K562 (cell line): ENCODE data around the gene MAD1L1. TPM values are rescaled to one million over a fixed set of nuclear protein-coding genes. Genes with fewer than 3 reads are reported as not detected.

Experiments used
- ATAC-seq: fragments of 200-7000 bp; cut with Tn5 transposase; 3 replicates; pipeline ENCODE4 v1.9.1; 2020; ENCODE audit warnings: moderate library complexity
- BruUV-seq: library from RNA; stranded (reverse); fragments of 400-500 nt; replicated peaks from 2 replicates; lab custom pipeline; 2021; lab: Mats Ljungman, UMichigan
- CTCF ChIA-PET: fragments of 300-600 bp; formaldehyde crosslinking; extraction: SDS; loops from one replicate; lab custom pipeline; 2021; ENCODE audit warnings: low intra/inter-chr PET ratio; lab: Yijun Ruan, JAX
- POLR2A ChIA-PET: fragments of 300-600, 350-650 bp; sonication (Branson Sonifier 250); formaldehyde crosslinking; extraction: SDS; loops from one replicate; lab custom pipeline; 2021; ENCODE audit warnings: antibody characterized with exemption, inconsistent platforms; lab: Yijun Ruan, JAX
- DNase-seq, 4 experiments: peaks; one replicate each; pipeline versions ENCODE4 v3.0.0 to v3.0.0-alpha.2; 2011 to 2018; ENCODE audit warnings: low spot score in 3 of 4, mixed read lengths in 3 of 4; ENCODE audit errors: extremely low read depth in 1 of 4
- FAIRE-seq: peaks from 2 replicates; lab custom pipeline; 2011; peaks lifted over from hg19 to GRCh38; lab: Jason Lieb, UNC
- H2AFZ ChIP-seq: 2 replicates; pipeline ENCODE4 v1.6.0; 2011; ENCODE audit warnings: low read depth, low read length, control low read depth, inconsistent platforms
- H3K27ac ChIP-seq: fragments of 200-600 bp; 3 replicates; pipeline ENCODE4 v1.8.0; 2011; ENCODE audit warnings: low read depth, mild to moderate bottlenecking, control low read depth, inconsistent platforms, low read length, moderate library complexity, mixed read lengths; ENCODE audit errors: extremely low read depth
- H3K27me3 ChIP-seq, 2 experiments: fragments of 300-600 bp in 1 of 2; 2 replicates in 1 of 2; 3 replicates in 1 of 2; pipeline versions ENCODE4 v1.6.0 to v1.8.0; 2011; ENCODE audit warnings: inconsistent platforms in 2 of 2, low read length in 2 of 2, mild to moderate bottlenecking in 1 of 2, mixed read lengths in 1 of 2, moderate library complexity in 1 of 2; ENCODE audit not compliant: control insufficient read depth in 2 of 2, insufficient read depth in 2 of 2
- H3K36me3 ChIP-seq: fragments of 300-600 bp; 3 replicates; pipeline ENCODE4 v1.8.0; 2011; ENCODE audit warnings: mild to moderate bottlenecking, low read length, inconsistent platforms; ENCODE audit not compliant: control insufficient read depth, insufficient read depth
- H3K4me1 ChIP-seq, 2 experiments: fragments of 200-600 bp in 1 of 2; replicated peaks in 1 of 2; 2 replicates in 1 of 2; 3 replicates in 1 of 2; pipeline versions ENCODE4 v1.5.1 to v1.8.0; 2011; ENCODE audit warnings: inconsistent platforms in 2 of 2, low read length in 2 of 2, mild to moderate bottlenecking in 1 of 2, mixed read lengths in 1 of 2, moderate library complexity in 1 of 2; ENCODE audit not compliant: control insufficient read depth in 2 of 2, insufficient read depth in 2 of 2
- H3K4me2 ChIP-seq: 2 replicates; pipeline ENCODE4 v1.6.1; 2011; ENCODE audit warnings: low read length, control low read depth, inconsistent platforms, mixed read lengths; ENCODE audit not compliant: insufficient read depth
- H3K4me3 ChIP-seq: fragments of 200-600 bp; sonication (generic), shearing (Covaris generic); 2 replicates; pipeline ENCODE4 v1.5.1; 2016; ENCODE audit warnings: control low read depth, inconsistent platforms
- H3K79me2 ChIP-seq: fragments of 200-600 bp; 3 replicates; pipeline ENCODE4 v1.8.0; 2011; ENCODE audit warnings: low read length, inconsistent platforms; ENCODE audit not compliant: control insufficient read depth, insufficient read depth
- H3K9ac ChIP-seq, 2 experiments: 2 replicates each; pipeline versions ENCODE4 v1.6.0 to v1.6.1; 2011; ENCODE audit warnings: low read depth in 2 of 2, low read length in 2 of 2, control low read depth in 1 of 2, inconsistent platforms in 1 of 2, mild to moderate bottlenecking in 1 of 2, mixed read lengths in 1 of 2; ENCODE audit not compliant: insufficient read depth in 1 of 2
- H3K9me1 ChIP-seq: one replicate; pipeline ENCODE4 v1.6.0; 2011; ENCODE audit warnings: inconsistent platforms, mild to moderate bottlenecking, low read length, moderate library complexity; ENCODE audit not compliant: control insufficient read depth, insufficient read depth
- H3K9me3 ChIP-seq: replicated peaks from 2 replicates; pipeline ENCODE4 v1.5.1; 2011; ENCODE audit warnings: low read depth, low read length, inconsistent platforms; ENCODE audit not compliant: control insufficient read depth, insufficient read depth
- H4K20me1 ChIP-seq: replicated peaks from 2 replicates; pipeline ENCODE4 v1.6.1; 2011; ENCODE audit warnings: low read length, inconsistent platforms, mixed read lengths; ENCODE audit not compliant: control insufficient read depth, insufficient read depth
- BCOR ChIP-seq: fragments of 450-650 bp; IDR thresholded peaks from 2 replicates; pipeline ENCODE4 v1.6.1; 2016
- CSDE1 ChIP-seq, 2 experiments: fragments of 450-650 bp; IDR thresholded peaks; 2 replicates each; pipeline ENCODE4 v1.6.1; 2016; ENCODE audit warnings: mild to moderate bottlenecking in 1 of 2
- EHMT2 ChIP-seq: fragments of 450-650 bp; IDR thresholded peaks from 2 replicates; pipeline ENCODE4 v1.6.1; 2018; ENCODE audit warnings: antibody characterized with exemption
- SIRT6 ChIP-seq: IDR thresholded peaks from one replicate; pipeline ENCODE4 v1.6.1; 2012; ENCODE audit warnings: low read depth, mild to moderate bottlenecking, control low read depth, inconsistent platforms, low read length, moderate library complexity
- SMAD2 ChIP-seq: fragments of 150-350 bp; IDR thresholded peaks from 2 replicates; pipeline ENCODE4 v1.6.1; 2014; ENCODE audit warnings: low read depth, mild to moderate bottlenecking, low read length
- SMARCE1 ChIP-seq: fragments of 450-650 bp; IDR thresholded peaks from 2 replicates; pipeline ENCODE4 v1.7.1; 2016; ENCODE audit warnings: mild to moderate bottlenecking
- TBP ChIP-seq: optimal IDR thresholded peaks from 2 replicates; pipeline ENCODE3; 2011; ENCODE audit warnings: low read depth, low read length, improper control_type of control experiment
- U2AF1 ChIP-seq: fragments of 200-400 bp; formaldehyde crosslinking; optimal IDR thresholded peaks from 2 replicates; pipeline ENCODE3; 2017; ENCODE audit warnings: mild to moderate bottlenecking, low read depth, low read length, moderate library complexity
- ZFP30 ChIP-seq: fragments of 250-450 bp; sonication (Bioruptor Pico); IDR thresholded peaks from 2 replicates; pipeline ENCODE4 v1.8.0; 2022; ENCODE audit warnings: moderate library complexity, mild to moderate bottlenecking, inconsistent platforms, borderline replicate concordance
- ZKSCAN3 ChIP-seq: fragments of 250-450 bp; sonication (Bioruptor Pico); IDR thresholded peaks from 2 replicates; pipeline ENCODE4 v1.4.0; 2020
- ZNF140 ChIP-seq: fragments of 250-450 bp; sonication (Bioruptor Pico); IDR thresholded peaks from 2 replicates; pipeline ENCODE4 v1.8.0; 2021; ENCODE audit warnings: moderate library complexity, mild to moderate bottlenecking, inconsistent platforms
- ZNF217 ChIP-seq: sonication (generic); formaldehyde crosslinking; IDR thresholded peaks from 2 replicates; pipeline ENCODE4 v1.8.0; 2022; ENCODE audit warnings: mild to moderate bottlenecking, missing genetic modification reagents
- ZNF263 ChIP-seq: sonication (generic); formaldehyde crosslinking; IDR thresholded peaks from 2 replicates; pipeline ENCODE4 v1.8.0; 2022; ENCODE audit warnings: mild to moderate bottlenecking, missing genetic modification reagents, borderline replicate concordance
- ZNF785 ChIP-seq: fragments of 250-450 bp; sonication (Bioruptor Pico); IDR thresholded peaks from 2 replicates; pipeline ENCODE4 v1.4.0; 2020; ENCODE audit warnings: mild to moderate bottlenecking
- WGBS: fragments of 100-300 bp; shearing (Covaris generic); methylation state at CpG from one replicate; pipeline ENCODE4 v1.1.6; 2016; ENCODE audit warnings: low coverage, mixed read lengths; ENCODE audit not compliant: insufficient coverage; ENCODE audit errors: missing lambda C conversion rate; 5-methylcytosine and 5-hydroxymethylcytosine counted together
- in situ Hi-C: fragments of 300-500 bp; cut with MboI; formaldehyde crosslinking; loops from 4 replicates; pipeline ENCODE4 v1.15.0; 2018; ENCODE audit warnings: inconsistent platforms, mixed read lengths
- intact Hi-C: fragments of 100-400 bp; cut with micrococcal nuclease; formaldehyde crosslinking; loops from 2 replicates; pipeline ENCODE4 v1.14.2; 2022
- polyA plus RNA-seq, 8 experiments: library from polyadenylated mRNA; depleted of rRNA in 4 of 8; stranded (reverse) in 5 of 8; unstranded in 3 of 8; fragments of >200 nt; fragmentation: Nextera tagmentation in 2 of 8; fragmentation: Illumina TruSeq in 1 of 8; extraction: Ambion mirVana in 2 of 8; extraction: Trizol in 1 of 8; gene quantifications; 2 replicates each; pipeline versions ENCODE4 v1.2.1 to v1.2.3, GENCODE V29; 2011 to 2014; ENCODE audit warnings: inconsistent platforms in 1 of 8, missing spikeins in 1 of 8
- total RNA-seq, 7 experiments: library from RNA; depleted of rRNA in 6 of 7; stranded (reverse); fragments of >200 nt in 6 of 7; fragmentation: Illumina TruSeq in 2 of 7; extraction: Trizol in 2 of 7; gene quantifications; 2 replicates each; pipeline versions ENCODE4 v1.2.1 to v1.2.3, GENCODE V29; 2011 to 2021; ENCODE audit warnings: low replicate concordance in 1 of 7
- TF ChIP-seq, protein P1 (sequence below): fragments of 450-650 bp; formaldehyde crosslinking; IDR thresholded peaks from 2 replicates; pipeline ENCODE4 v1.4.0; 2022; ENCODE audit warnings: missing genetic modification characterization
- TF ChIP-seq, protein P2 (sequence below): fragments of 450-650 bp; conservative IDR thresholded peaks from 2 replicates; pipeline ENCODE4 v1.6.1; 2016; ENCODE audit warnings: missing genetic modification characterization, low read depth, mild to moderate bottlenecking, missing compliant biosample characterization, moderate library complexity
- TF ChIP-seq, protein P3 (sequence below): fragments of 450-650 bp; IDR thresholded peaks from 2 replicates; pipeline ENCODE4 v1.6.1; 2017; ENCODE audit warnings: antibody characterized with exemption
- TF ChIP-seq, protein P4 (sequence below), 2 experiments: fragments of 200-800 bp in 1 of 2; sonication (Bioruptor generic) in 1 of 2; sonication (generic) in 1 of 2; formaldehyde crosslinking in 1 of 2; IDR thresholded peaks in 1 of 2; conservative IDR thresholded peaks in 1 of 2; 2 replicates each; pipeline versions ENCODE4 v1.5.0 to v1.6.1; 2016 to 2020; ENCODE audit warnings: missing compliant biosample characterization in 1 of 2, missing genetic modification characterization in 1 of 2, missing genetic modification reagents in 1 of 2

Gene MAD1L1
- total and polyA plus RNA-seq, 9 of the 15 experiments (the other 6 are each of a cell fraction or from before 2014, with no cell fraction given): 1.7 to 89.7 (median 18.0) TPM

DNA sequence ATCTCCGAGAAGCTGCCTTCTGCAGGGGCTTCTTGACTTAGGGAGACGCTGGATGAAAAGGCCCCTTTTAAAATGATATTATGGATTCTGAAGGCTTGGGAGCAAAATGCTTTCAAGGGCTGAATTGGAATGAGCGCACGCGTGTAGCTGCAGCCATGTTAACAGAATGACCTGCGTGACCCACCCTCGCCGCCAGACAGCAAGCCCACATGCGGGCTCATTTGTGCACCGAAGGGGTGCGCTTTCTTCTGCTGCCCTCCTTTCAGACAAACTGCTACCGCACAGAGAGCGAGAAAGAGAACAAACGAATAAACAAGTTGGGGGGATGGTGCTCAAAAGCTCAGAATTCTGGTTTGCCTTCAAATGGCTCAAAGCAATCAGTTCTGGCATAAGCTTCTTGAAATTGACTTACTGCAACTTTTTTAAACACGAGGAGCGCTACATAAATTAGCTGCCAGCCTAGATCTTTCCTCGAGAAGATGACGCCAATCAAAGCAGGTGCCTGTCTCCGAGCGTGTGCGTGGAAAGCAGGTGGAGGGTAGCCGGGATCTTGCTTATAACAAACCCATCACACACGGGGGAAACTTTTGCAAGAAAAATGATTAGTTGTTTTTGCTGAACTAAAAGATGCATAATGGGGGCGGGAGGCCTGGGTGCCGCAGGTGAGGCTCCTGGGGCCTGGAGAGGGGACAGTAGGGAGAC lies 268.4 kb downstream of the MAD1L1 start:
- 89% methylated on average over 22 of the region's 25 CpGs for WGBS
- no peaks in the 10 kb centered on the region for H3K79me2 ChIP-seq
- ATAC-seq (no peak), DNase-seq (no peak), FAIRE-seq (no peak)
- no peaks in the 10 kb centered on the region for H4K20me1 ChIP-seq
- H3K27ac ChIP-seq: no peak overlapping the region
- in situ Hi-C loops (no loop called here), intact Hi-C loops (no loop called here)
- TF ChIP-seq, protein P1, sequence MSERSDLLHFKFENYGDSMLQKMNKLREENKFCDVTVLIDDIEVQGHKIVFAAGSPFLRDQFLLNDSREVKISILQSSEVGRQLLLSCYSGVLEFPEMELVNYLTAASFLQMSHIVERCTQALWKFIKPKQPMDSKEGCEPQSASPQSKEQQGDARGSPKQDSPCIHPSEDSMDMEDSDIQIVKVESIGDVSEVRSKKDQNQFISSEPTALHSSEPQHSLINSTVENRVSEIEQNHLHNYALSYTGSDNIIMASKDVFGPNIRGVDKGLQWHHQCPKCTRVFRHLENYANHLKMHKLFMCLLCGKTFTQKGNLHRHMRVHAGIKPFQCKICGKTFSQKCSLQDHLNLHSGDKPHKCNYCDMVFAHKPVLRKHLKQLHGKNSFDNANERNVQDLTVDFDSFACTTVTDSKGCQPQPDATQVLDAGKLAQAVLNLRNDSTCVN: no peak
- TF ChIP-seq ZNF785: no peak
- no peak for TF ChIP-seq ZNF217
- TF ChIP-seq U2AF1: no peak
- TF ChIP-seq ZKSCAN3: no peak
- TF ChIP-seq EHMT2: no peak
- TF ChIP-seq SIRT6: no peak
- TF ChIP-seq, protein P2, sequence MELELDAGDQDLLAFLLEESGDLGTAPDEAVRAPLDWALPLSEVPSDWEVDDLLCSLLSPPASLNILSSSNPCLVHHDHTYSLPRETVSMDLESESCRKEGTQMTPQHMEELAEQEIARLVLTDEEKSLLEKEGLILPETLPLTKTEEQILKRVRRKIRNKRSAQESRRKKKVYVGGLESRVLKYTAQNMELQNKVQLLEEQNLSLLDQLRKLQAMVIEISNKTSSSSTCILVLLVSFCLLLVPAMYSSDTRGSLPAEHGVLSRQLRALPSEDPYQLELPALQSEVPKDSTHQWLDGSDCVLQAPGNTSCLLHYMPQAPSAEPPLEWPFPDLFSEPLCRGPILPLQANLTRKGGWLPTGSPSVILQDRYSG: no peak
- TF ChIP-seq, protein P3, sequence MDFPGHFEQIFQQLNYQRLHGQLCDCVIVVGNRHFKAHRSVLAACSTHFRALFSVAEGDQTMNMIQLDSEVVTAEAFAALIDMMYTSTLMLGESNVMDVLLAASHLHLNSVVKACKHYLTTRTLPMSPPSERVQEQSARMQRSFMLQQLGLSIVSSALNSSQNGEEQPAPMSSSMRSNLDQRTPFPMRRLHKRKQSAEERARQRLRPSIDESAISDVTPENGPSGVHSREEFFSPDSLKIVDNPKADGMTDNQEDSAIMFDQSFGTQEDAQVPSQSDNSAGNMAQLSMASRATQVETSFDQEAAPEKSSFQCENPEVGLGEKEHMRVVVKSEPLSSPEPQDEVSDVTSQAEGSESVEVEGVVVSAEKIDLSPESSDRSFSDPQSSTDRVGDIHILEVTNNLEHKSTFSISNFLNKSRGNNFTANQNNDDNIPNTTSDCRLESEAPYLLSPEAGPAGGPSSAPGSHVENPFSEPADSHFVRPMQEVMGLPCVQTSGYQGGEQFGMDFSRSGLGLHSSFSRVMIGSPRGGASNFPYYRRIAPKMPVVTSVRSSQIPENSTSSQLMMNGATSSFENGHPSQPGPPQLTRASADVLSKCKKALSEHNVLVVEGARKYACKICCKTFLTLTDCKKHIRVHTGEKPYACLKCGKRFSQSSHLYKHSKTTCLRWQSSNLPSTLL: no peak
- TF ChIP-seq ZNF140: no peak
- TF ChIP-seq ZFP30 (CRISPR knock-in tag): no peak
- no peak for TF ChIP-seq SMARCE1
- TF ChIP-seq ZNF263 (CRISPR knock-in tag): no peak
- no peak for TF ChIP-seq CSDE1 (IDR thresholded peaks at IDR 0.05)
- no peak for TF ChIP-seq SMAD2
- no peak for TF ChIP-seq TBP
- TF ChIP-seq, protein P4, sequence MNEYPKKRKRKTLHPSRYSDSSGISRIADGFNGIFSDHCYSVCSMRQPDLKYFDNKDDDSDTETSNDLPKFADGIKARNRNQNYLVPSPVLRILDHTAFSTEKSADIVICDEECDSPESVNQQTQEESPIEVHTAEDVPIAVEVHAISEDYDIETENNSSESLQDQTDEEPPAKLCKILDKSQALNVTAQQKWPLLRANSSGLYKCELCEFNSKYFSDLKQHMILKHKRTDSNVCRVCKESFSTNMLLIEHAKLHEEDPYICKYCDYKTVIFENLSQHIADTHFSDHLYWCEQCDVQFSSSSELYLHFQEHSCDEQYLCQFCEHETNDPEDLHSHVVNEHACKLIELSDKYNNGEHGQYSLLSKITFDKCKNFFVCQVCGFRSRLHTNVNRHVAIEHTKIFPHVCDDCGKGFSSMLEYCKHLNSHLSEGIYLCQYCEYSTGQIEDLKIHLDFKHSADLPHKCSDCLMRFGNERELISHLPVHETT (CRISPR knock-in tag; conservative IDR thresholded peaks at IDR 0.05 in 1 of 2, IDR thresholded peaks at IDR 0.05 in 1 of 2): no peak
- no peak for TF ChIP-seq BCOR
- ChIA-PET POLR2A (no interaction called here), CTCF (no interaction called here)
- H3K4me2 ChIP-seq: no peak overlapping the region
- H3K9me1 ChIP-seq: no peaks in the 10 kb centered on the region
- no peak overlapping the region for H3K4me3 ChIP-seq
- peaks cover 3% of the 10 kb centered on the region; the same call in 1 of the 2 replicates for H3K9me3 ChIP-seq
- H3K27me3 ChIP-seq: no peaks in the 10 kb centered on the region
- no peak overlapping the region for H2AFZ ChIP-seq
- H3K4me1 ChIP-seq: peaks cover 0 to 14% of the 10 kb centered on the region in 2 experiments; a peak in 1 of 5 replicates
- BruUV-seq: no TSS peak
- peaks cover 8% of the 10 kb centered on the region; the same call in 2 of the 3 replicates for H3K36me3 ChIP-seq
- H3K9ac ChIP-seq: no peak overlapping the region
